Hepatocyte (in vitro differentiated cells): ENCODE data around the gene FBF1. TPM values are rescaled to one million over a fixed set of nuclear protein-coding genes. Genes with fewer than 3 reads are reported as not detected.
"Not testable (repeated sequence)": the region's sequence is repeated elsewhere in the genome, so short reads cannot be mapped to it uniquely, and the experiment has no call there.

Experiments used
- DNase-seq: peaks from one replicate; pipeline ENCODE4 v3.0.0-alpha.2; 2016; ENCODE audit warnings: low spot score
- H2AFZ ChIP-seq: fragments of 200-600 bp; sonication (generic); 2 replicates; pipeline ENCODE4 v1.6.0; 2016; ENCODE audit warnings: antibody characterized with exemption, mild to moderate bottlenecking
- H3K27ac ChIP-seq: fragments of 200-600 bp; sonication (generic); 2 replicates; pipeline ENCODE4 v1.5.1; 2016; ENCODE audit warnings: mild to moderate bottlenecking
- H3K27me3 ChIP-seq: fragments of 200-600 bp; sonication (generic); 2 replicates; pipeline ENCODE4 v1.6.1; 2016
- H3K36me3 ChIP-seq: fragments of 200-600 bp; sonication (generic); replicated peaks from 2 replicates; pipeline ENCODE4 v1.5.1; 2016; ENCODE audit warnings: low read depth; ENCODE audit not compliant: insufficient read depth
- H3K4me1 ChIP-seq: fragments of 200-600 bp; sonication (generic); 2 replicates; pipeline ENCODE4 v1.5.1; 2016; ENCODE audit warnings: mild to moderate bottlenecking, moderate library complexity; ENCODE audit not compliant: insufficient read depth
- H3K4me2 ChIP-seq: fragments of 200-600 bp; sonication (generic); 2 replicates; pipeline ENCODE4 v1.6.0; 2016
- H3K4me3 ChIP-seq: fragments of 200-600 bp; sonication (generic); 2 replicates; pipeline ENCODE4 v1.5.1; 2016; ENCODE audit warnings: mild to moderate bottlenecking
- H3K79me2 ChIP-seq: fragments of 200-600 bp; sonication (generic); 2 replicates; pipeline ENCODE4 v1.6.0; 2017; ENCODE audit warnings: mild to moderate bottlenecking
- H3K9me2 ChIP-seq: fragments of 200-600 bp; sonication (generic); replicated peaks from 2 replicates; pipeline ENCODE4 v1.6.0; 2017; ENCODE audit warnings: mild to moderate bottlenecking; ENCODE audit not compliant: insufficient read depth
- H3K9me3 ChIP-seq: fragments of 200-600 bp; sonication (generic); 2 replicates; pipeline ENCODE4 v1.5.1; 2016; ENCODE audit warnings: low read depth, mild to moderate bottlenecking
- H4K20me1 ChIP-seq: fragments of 200-600 bp; sonication (generic); 2 replicates; pipeline ENCODE4 v1.6.0; 2016; ENCODE audit warnings: mild to moderate bottlenecking; ENCODE audit not compliant: insufficient read depth, poor library complexity, severe bottlenecking
- EZH2 ChIP-seq: fragments of 200-600 bp; sonication (generic); IDR thresholded peaks from 2 replicates; pipeline ENCODE4 v1.6.1; 2016; ENCODE audit warnings: antibody characterized with exemption, mild to moderate bottlenecking, borderline replicate concordance
- EZH2phosphoT487 ChIP-seq: fragments of 200-600 bp; sonication (generic); IDR thresholded peaks from one replicate; pipeline ENCODE4 v1.6.1; 2018; ENCODE audit warnings: antibody characterized with exemption, mild to moderate bottlenecking, low read depth, moderate library complexity; ENCODE audit not compliant: unreplicated experiment, severe bottlenecking
- WGBS: methylation state at CpG from one replicate; pipeline ENCODE4 v1.1.6; 2016; ENCODE audit warnings: low lambda C conversion rate; ENCODE audit errors: missing lambda C conversion rate; 5-methylcytosine and 5-hydroxymethylcytosine counted together
- polyA plus RNA-seq: library from polyadenylated mRNA; unstranded; fragments of >200 nt; fragmentation: Nextera tagmentation; extraction: Ambion mirVana; gene quantifications from 2 replicates; pipeline ENCODE4 v1.2.1, GENCODE V29; 2016
- total RNA-seq: library from RNA; depleted of rRNA; stranded (reverse); fragments of >200 nt; gene quantifications from 2 replicates; pipeline ENCODE4 v1.2.3, GENCODE V29; 2014
- TF ChIP-seq, protein P1 (sequence below): fragments of 200-600 bp; sonication (generic); IDR thresholded peaks from 2 replicates; pipeline ENCODE4 v1.5.1; 2016; ENCODE audit warnings: antibody characterized with exemption, mild to moderate bottlenecking; ENCODE audit not compliant: poor library complexity

The FBF1 gene
- total and polyA plus RNA-seq, 2 experiments from 2014 or later = 6.1 to 9.7 TPM

DNA sequence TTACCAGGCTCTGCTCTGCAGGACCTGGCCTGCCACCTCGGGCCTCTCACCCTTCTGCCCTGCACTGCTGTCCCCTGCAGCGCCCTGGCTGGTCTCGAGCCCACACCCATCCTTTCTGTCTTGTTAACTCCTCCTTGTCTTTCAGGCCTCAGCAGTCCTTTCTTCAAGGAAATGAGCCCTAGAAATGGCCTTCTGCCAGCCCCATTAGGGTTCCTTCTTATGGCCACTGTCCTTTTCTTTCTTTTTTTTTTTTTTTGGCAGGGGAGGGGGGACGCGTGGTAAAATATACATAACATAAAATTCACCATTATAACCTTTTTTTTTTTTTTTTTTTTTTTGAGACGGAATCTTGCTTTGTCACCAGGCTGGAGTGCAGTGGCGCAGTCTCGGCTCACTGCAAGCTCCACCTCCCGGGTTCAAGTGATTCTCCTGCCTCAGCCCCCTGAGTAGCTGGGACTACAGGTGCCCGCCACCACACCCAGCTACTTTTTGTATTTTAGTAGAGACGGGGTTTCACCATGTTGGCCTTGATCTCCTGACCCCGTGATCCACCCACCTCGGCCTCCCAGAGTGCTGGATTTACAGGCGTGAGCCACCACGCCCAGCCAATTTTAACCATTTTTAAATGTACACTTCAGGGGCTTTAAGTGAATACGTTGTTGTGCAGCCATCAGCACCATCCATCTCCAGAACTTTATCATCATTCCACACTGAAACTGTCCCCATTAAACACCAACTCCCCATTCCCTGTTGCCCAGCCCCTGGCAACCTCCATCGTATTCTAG lies 75.2 kb downstream of the FBF1 start:
- not testable (repeated sequence) for H3K4me3 ChIP-seq, H3K4me2 ChIP-seq, H3K9me3 ChIP-seq, H4K20me1 ChIP-seq, H2AFZ ChIP-seq, H3K36me3 ChIP-seq, H3K4me1 ChIP-seq, H3K9me2 ChIP-seq, H3K27me3 ChIP-seq, H3K79me2 ChIP-seq, DNase-seq
- WGBS = 83% methylated on average over 16 of the region's 17 CpGs
- peak overlapping the region; percentile 43 for H3K27ac ChIP-seq

DNA sequence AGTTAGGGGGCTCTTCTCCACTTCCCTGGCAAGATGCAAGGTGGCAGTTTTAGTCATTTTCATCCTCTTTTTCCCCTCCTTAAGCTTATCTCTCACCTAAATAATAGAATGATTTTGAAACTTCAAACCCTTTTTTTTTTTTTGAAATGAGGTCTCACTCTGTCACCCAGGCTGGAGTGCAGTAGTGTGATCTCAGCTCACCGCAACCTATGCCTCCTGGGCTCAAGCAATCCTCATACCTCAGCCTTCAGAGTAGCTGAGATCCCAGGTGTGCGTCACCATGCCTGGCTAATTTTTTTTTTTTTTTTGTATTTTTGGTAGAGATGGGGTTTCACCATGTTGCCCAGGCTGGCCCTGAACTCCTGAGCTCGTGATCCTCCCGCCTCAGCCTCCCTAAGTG lies 76.0 kb downstream of the FBF1 start:
- Histone ChIP-seq H3K27ac (peak overlapping the region; percentile 43), H3K4me2 (peak overlapping the region; percentile 29)
- H3K27me3 ChIP-seq, H2AFZ ChIP-seq, H3K4me3 ChIP-seq, DNase-seq, H3K79me2 ChIP-seq, H3K9me2 ChIP-seq, H3K9me3 ChIP-seq, H3K4me1 ChIP-seq, H3K36me3 ChIP-seq, H4K20me1 ChIP-seq: not testable (repeated sequence)
- WGBS = 78% methylated on average over 4 of the region's 4 CpGs

DNA sequence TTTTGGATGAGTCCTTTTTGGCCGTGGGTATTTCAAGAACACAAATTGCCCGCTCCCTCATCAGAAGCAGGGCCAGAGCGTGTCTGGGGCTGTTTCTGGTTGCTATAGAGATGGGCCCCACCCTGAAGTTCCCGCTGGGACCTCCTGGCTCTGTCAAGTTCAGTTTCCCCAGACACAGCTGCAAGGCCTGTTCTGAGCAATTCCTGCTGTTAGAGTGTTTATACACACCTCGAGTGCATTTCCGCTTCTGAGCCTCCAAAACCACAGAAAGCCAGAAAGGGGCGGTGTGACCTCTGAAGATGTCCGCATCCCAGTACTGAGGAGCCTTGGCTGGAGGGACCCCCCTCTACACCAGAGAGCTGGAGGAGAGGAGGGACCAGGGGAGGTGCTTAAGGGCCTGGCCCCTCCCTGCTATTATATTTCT lies 76.4 kb downstream of the FBF1 start:
- Histone ChIP-seq H3K4me2 (peak overlapping the region; percentile 41), H3K27ac (peak overlapping the region; percentile 78), H3K36me3 (no peaks in the 10 kb centered on the region), H3K4me1 (peaks cover 4% of the 10 kb centered on the region), H4K20me1 (no peaks in the 10 kb centered on the region), H2AFZ (no peak overlapping the region), H3K9me2 (no peaks in the 10 kb centered on the region), H3K79me2 (no peaks in the 10 kb centered on the region), H3K27me3 (no peaks in the 10 kb centered on the region), H3K9me3 (no peaks in the 10 kb centered on the region), H3K4me3 (no peak overlapping the region)
- DNase-seq = peak; percentile 81
- TF ChIP-seq EZH2 = no peak
- TF ChIP-seq, protein P1, sequence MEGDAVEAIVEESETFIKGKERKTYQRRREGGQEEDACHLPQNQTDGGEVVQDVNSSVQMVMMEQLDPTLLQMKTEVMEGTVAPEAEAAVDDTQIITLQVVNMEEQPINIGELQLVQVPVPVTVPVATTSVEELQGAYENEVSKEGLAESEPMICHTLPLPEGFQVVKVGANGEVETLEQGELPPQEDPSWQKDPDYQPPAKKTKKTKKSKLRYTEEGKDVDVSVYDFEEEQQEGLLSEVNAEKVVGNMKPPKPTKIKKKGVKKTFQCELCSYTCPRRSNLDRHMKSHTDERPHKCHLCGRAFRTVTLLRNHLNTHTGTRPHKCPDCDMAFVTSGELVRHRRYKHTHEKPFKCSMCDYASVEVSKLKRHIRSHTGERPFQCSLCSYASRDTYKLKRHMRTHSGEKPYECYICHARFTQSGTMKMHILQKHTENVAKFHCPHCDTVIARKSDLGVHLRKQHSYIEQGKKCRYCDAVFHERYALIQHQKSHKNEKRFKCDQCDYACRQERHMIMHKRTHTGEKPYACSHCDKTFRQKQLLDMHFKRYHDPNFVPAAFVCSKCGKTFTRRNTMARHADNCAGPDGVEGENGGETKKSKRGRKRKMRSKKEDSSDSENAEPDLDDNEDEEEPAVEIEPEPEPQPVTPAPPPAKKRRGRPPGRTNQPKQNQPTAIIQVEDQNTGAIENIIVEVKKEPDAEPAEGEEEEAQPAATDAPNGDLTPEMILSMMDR = peak; percentile 9
- no peak for TF ChIP-seq EZH2phosphoT487
- 32% methylated on average over 8 of the region's 8 CpGs for WGBS

- H4K20me1 ChIP-seq = no peaks in the 10 kb centered on the region
- no peaks in the 10 kb centered on the region for H3K9me3 ChIP-seq
- H2AFZ ChIP-seq = no peak overlapping the region
- no peaks in the 10 kb centered on the region for H3K79me2 ChIP-seq
- WGBS = 86% methylated on average over 9 of the region's 9 CpGs
- H3K4me2 ChIP-seq = no peak overlapping the region
- no peaks in the 10 kb centered on the region for H3K36me3 ChIP-seq
- no peak for DNase-seq
- no peak overlapping the region for H3K27ac ChIP-seq
- H3K4me3 ChIP-seq = no peak overlapping the region
- H3K9me2 ChIP-seq = no peaks in the 10 kb centered on the region
- peaks cover 4% of the 10 kb centered on the region for H3K4me1 ChIP-seq
- TF ChIP-seq EZH2 (no peak), EZH2phosphoT487 (no peak)
- TF ChIP-seq, protein P1 = no peak
- H3K27me3 ChIP-seq = no peaks in the 10 kb centered on the region
Observed at GRCh38 chr17:75861927-75862317, 78.9 kb downstream of the FBF1 start.

Other genes with a start within 250 kb of the FBF1 start
- 11.5 and 15.7 TPM in 2 replicates for gene ITGB4, start 219.6 kb downstream of the FBF1 start, total RNA-seq
- 19.4 and 23.5 TPM in 2 replicates for gene ITGB4, start 219.6 kb downstream of the FBF1 start, polyA plus RNA-seq
- gene GALK1, start 175.8 kb downstream of the FBF1 start, total RNA-seq = 63.7 and 76.4 TPM in 2 replicates
- 139 and 161 TPM in 2 replicates for gene GALK1, start 175.8 kb downstream of the FBF1 start, polyA plus RNA-seq
- gene UNK, start 156.2 kb downstream of the FBF1 start, total RNA-seq = 26.7 and 30.9 TPM in 2 replicates
- gene UNK, start 156.2 kb downstream of the FBF1 start, polyA plus RNA-seq = 22.3 and 28.2 TPM in 2 replicates
- 2.2 and 4.3 TPM in 2 replicates for gene UNC13D, start 96.6 kb downstream of the FBF1 start, total RNA-seq
- gene UNC13D, start 96.6 kb downstream of the FBF1 start, polyA plus RNA-seq = 8.8 and 10.1 TPM in 2 replicates
- gene WBP2, start 85.7 kb downstream of the FBF1 start, total RNA-seq = 22.8 and 29.0 TPM in 2 replicates
- gene WBP2, start 85.7 kb downstream of the FBF1 start, polyA plus RNA-seq = 129 and 143 TPM in 2 replicates
- gene TRIM47, start 62.5 kb downstream of the FBF1 start, total RNA-seq = 13.0 and 15.5 TPM in 2 replicates
- gene TRIM47, start 62.5 kb downstream of the FBF1 start, polyA plus RNA-seq = 36.9 and 42.9 TPM in 2 replicates
- gene TRIM65, start 44.1 kb downstream of the FBF1 start, total RNA-seq = 10.9 and 12.5 TPM in 2 replicates
- gene TRIM65, start 44.1 kb downstream of the FBF1 start, polyA plus RNA-seq = 10.7 and 16.8 TPM in 2 replicates
- 40.4 and 50.2 TPM in 2 replicates for gene MRPL38, start 36.2 kb downstream of the FBF1 start, total RNA-seq
- 124 and 134 TPM in 2 replicates for gene MRPL38, start 36.2 kb downstream of the FBF1 start, polyA plus RNA-seq
- 89.5 and 93.6 TPM in 2 replicates for gene ACOX1, start 38.1 kb upstream of the FBF1 start, total RNA-seq
- gene ACOX1, start 38.1 kb upstream of the FBF1 start, polyA plus RNA-seq = 35.5 and 36.0 TPM in 2 replicates
- gene TEN1, start 38.2 kb upstream of the FBF1 start, total RNA-seq = 13.3 and 22.8 TPM in 2 replicates
- 29.4 and 29.9 TPM in 2 replicates for gene TEN1, start 38.2 kb upstream of the FBF1 start, polyA plus RNA-seq
- 0.88 and 7.8 TPM in 2 replicates for gene CDK3, start 59.8 kb upstream of the FBF1 start, total RNA-seq
- gene CDK3, start 59.8 kb upstream of the FBF1 start, polyA plus RNA-seq = 10.6 and 16.6 TPM in 2 replicates
- 0.48 and 2.7 TPM in 2 replicates for gene EVPL, start 86.3 kb upstream of the FBF1 start, total RNA-seq
- gene EVPL, start 86.3 kb upstream of the FBF1 start, polyA plus RNA-seq = 2.0 and 4.6 TPM in 2 replicates
- 41.2 and 44.1 TPM in 2 replicates for gene SRP68, start 131.5 kb upstream of the FBF1 start, total RNA-seq
- gene SRP68, start 131.5 kb upstream of the FBF1 start, polyA plus RNA-seq = 51.3 and 70.1 TPM in 2 replicates
- gene GALR2, start 133.7 kb upstream of the FBF1 start, total RNA-seq = 0.60 TPM in 1 of 2 replicates, not detected in the other
- 0.24 TPM in 1 of 2 replicates, not detected in the other for gene GALR2, start 133.7 kb upstream of the FBF1 start, polyA plus RNA-seq
- 0.08 TPM in 1 of 2 replicates, not detected in the other for gene ZACN, start 138.1 kb upstream of the FBF1 start, total RNA-seq
- 21.2 and 24.0 TPM in 2 replicates for gene ZACN, start 138.1 kb upstream of the FBF1 start, polyA plus RNA-seq
- 92.9 and 94.7 TPM in 2 replicates for gene EXOC7, start 162.7 kb upstream of the FBF1 start, total RNA-seq
- 95.6 and 111 TPM in 2 replicates for gene EXOC7, start 162.7 kb upstream of the FBF1 start, polyA plus RNA-seq
- 1.6 and 1.9 TPM in 2 replicates for gene FOXJ1, start 200.2 kb upstream of the FBF1 start, total RNA-seq
- 1.1 and 2.2 TPM in 2 replicates for gene FOXJ1, start 200.2 kb upstream of the FBF1 start, polyA plus RNA-seq